ENCODE measurements around the gene KIRREL3. TPM values are rescaled to one million over a fixed set of nuclear protein-coding genes. Genes with fewer than 3 reads are reported as not detected.

The KIRREL3 gene
- total RNA-seq, 4 donors from 2014 or later = 0.82 to 15.7 (median 1.4) TPM; not detected in 1

DNA sequence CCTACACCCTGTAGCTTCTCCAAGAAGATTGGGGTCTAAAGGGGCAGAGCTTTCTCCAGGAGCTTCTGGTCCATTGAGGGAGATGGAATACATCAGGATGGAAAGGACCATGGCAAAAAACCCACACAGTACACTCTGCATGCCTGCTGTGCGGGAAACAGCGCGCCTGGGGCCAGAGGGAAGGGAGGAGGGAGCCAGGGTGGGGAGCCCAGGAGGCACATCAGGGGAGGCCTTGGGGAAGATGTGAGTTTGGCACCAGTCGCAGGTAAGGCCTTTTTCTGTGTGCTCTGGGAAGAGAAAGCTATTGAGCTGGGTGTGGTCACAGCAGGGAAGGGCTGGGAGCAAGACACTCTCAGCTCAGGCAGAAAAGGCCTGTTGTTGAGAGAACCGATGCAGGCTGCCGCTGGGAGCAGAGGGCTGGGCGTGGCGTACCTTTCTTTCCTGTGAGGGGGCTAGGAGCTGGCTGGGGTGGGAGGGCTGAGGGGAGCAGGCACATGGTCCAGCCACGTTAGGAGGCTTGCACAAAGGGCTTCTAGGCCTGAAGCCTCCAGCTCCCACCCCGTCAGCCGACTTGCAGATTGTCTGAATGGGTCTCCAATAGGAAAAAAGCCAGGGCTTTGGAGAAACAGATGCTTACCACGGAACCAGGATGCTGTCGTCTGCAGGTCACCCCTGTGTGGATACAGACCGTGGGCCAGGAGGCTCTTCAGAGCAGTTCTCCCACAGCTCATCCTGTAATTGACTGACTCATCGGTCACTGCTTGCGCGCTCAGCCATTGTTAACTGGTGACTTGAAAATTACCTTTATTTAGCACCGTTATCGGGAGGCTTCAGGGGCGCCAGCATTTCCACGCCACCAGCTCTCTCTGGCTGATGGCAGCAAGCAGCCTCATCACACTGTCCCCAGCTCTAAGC lies 407.8 kb downstream of the KIRREL3 start:
- in situ Hi-C loops (cut with MboI; ENCODE audit: low pct_ligation_motif_present in 1 of 4, low pct_unique_long_range_greater_than_20kb in 1 of 4, low sequenced_read_pairs in 3 of 4) = no loop called here
- DNase-seq = no peak
- WGBS, 2 donors (ENCODE audit: low coverage in 1 of 2) = 68 to 100% methylated on average over 2 to 20 of the region's 21 CpGs
- no peak overlapping the region for H3K27ac ChIP-seq
- H3K36me3 ChIP-seq = no peaks in the 10 kb centered on the region
- H3K4me1 ChIP-seq = no peaks in the 10 kb centered on the region
- H3K27me3 ChIP-seq = no peaks in the 10 kb centered on the region
- H3K4me3 ChIP-seq = no peak overlapping the region
- no peaks in the 10 kb centered on the region for H3K9me3 ChIP-seq
- TF ChIP-seq EP300 (IDR thresholded peaks at IDR 0.05; ENCODE audit: low read depth) (no peak), POLR2AphosphoS5 (IDR thresholded peaks at IDR 0.05) (no peak), POLR2A (IDR thresholded peaks at IDR 0.05) (no peak)
- TF ChIP-seq, protein P1, sequence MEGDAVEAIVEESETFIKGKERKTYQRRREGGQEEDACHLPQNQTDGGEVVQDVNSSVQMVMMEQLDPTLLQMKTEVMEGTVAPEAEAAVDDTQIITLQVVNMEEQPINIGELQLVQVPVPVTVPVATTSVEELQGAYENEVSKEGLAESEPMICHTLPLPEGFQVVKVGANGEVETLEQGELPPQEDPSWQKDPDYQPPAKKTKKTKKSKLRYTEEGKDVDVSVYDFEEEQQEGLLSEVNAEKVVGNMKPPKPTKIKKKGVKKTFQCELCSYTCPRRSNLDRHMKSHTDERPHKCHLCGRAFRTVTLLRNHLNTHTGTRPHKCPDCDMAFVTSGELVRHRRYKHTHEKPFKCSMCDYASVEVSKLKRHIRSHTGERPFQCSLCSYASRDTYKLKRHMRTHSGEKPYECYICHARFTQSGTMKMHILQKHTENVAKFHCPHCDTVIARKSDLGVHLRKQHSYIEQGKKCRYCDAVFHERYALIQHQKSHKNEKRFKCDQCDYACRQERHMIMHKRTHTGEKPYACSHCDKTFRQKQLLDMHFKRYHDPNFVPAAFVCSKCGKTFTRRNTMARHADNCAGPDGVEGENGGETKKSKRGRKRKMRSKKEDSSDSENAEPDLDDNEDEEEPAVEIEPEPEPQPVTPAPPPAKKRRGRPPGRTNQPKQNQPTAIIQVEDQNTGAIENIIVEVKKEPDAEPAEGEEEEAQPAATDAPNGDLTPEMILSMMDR (IDR thresholded peaks at IDR 0.05) = no peak
- intact Hi-C loops (cut with DNase I; ENCODE audit: low total_unique reads) = no loop called here

GRCh38 chr11:126591966-126592489 lies 408.5 kb downstream of the KIRREL3 start:
- in situ Hi-C loops (cut with MboI; ENCODE audit: low pct_ligation_motif_present in 1 of 4, low pct_unique_long_range_greater_than_20kb in 1 of 4, low sequenced_read_pairs in 3 of 4) (no loop called here), intact Hi-C loops (cut with DNase I; ENCODE audit: low total_unique reads) (no loop called here)
- WGBS, 2 donors (ENCODE audit: low coverage in 1 of 2) = 54 to 57% methylated on average over 2 to 6 of the region's 6 CpGs
- no peak for TF ChIP-seq EP300 (IDR thresholded peaks at IDR 0.05; ENCODE audit: low read depth)
- no peak for TF ChIP-seq POLR2A (IDR thresholded peaks at IDR 0.05)
- TF ChIP-seq, protein P1 (IDR thresholded peaks at IDR 0.05) = no peak
- TF ChIP-seq POLR2AphosphoS5 (IDR thresholded peaks at IDR 0.05) = no peak
- no peak for DNase-seq
- Histone ChIP-seq H3K27ac (no peak overlapping the region), H3K9me3 (no peaks in the 10 kb centered on the region), H3K27me3 (peaks cover 2% of the 10 kb centered on the region), H3K4me3 (no peak overlapping the region), H3K36me3 (no peaks in the 10 kb centered on the region), H3K4me1 (no peaks in the 10 kb centered on the region)

- H3K36me3 ChIP-seq = no peaks in the 10 kb centered on the region
- peaks cover 0 to 11% (median 4%) of the 10 kb centered on the region in 4 donors for H3K4me1 ChIP-seq
- H3K9me3 ChIP-seq = no peaks in the 10 kb centered on the region
- intact Hi-C loops (cut with DNase I; ENCODE audit: low total_unique reads) = no loop called here
- no peak overlapping the region for H3K27ac ChIP-seq
- peaks cover 16% of the 10 kb centered on the region for H3K27me3 ChIP-seq
- in situ Hi-C loops (cut with MboI; ENCODE audit: low pct_ligation_motif_present in 1 of 4, low pct_unique_long_range_greater_than_20kb in 1 of 4, low sequenced_read_pairs in 3 of 4) = no loop called here
- TF ChIP-seq POLR2A (IDR thresholded peaks at IDR 0.05) (no peak), EP300 (IDR thresholded peaks at IDR 0.05; ENCODE audit: low read depth) (no peak), POLR2AphosphoS5 (IDR thresholded peaks at IDR 0.05) (no peak)
- TF ChIP-seq, protein P1 (IDR thresholded peaks at IDR 0.05) = no peak
- WGBS, 2 donors (ENCODE audit: low coverage in 1 of 2) = 74% methylated on average over 4 of the region's 4 CpGs; no CpG with 5 or more reads in 1 of the 2 donors
- no peak overlapping the region for H3K4me3 ChIP-seq
- no peak for DNase-seq
These were observed 411.1 kb downstream of the KIRREL3 start for GRCh38 chr11:126589492-126589803.

DNA sequence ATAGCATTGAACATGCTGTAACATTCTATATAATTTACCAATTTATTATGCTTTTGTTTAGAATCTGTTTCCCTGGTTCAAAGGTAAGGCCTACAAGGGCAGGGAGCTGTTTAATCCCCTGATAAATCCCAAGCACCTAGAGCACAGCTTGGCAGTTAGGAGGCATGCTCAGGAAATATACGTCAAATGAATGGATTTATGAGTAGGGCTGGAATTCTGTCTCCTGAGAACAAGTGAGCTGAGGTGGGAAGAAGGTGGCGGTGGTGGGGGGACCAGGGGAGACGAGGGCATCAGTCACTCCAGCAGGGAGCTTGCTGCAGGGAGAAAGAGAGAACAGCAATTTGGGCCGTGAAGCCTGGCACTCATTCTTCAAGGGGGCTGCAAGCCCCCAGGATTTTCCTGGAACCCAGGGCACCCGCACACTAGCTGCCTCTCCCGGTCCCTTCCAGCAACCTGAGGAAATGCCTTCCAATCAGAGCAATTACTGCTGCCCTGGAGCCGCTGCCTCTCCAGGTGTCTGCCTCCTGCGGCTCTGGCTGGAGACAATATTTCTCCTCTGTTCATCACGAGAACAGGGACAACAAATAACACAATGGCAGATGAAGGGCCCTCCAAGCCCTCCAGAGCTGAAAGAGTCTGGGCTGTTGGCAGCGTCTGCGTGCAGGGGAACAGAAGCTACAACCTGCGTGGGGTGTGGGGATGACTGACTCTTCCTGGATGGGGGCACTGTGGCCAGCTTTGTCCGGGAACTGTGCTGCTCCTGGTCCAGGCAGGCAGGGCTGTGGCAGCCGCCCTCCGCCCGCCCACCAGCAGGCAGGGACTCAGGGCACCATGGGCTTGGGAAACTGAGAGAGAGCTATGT lies 411.7 kb downstream of the KIRREL3 start:
- no peaks in the 10 kb centered on the region for H3K9me3 ChIP-seq

More for the DNA sequence above, 411.7 kb downstream of the KIRREL3 start:
- H3K4me1 ChIP-seq = peaks cover 0 to 11% (median 4%) of the 10 kb centered on the region in 4 donors
- H3K27me3 ChIP-seq = peaks cover 16% of the 10 kb centered on the region
- WGBS, 2 donors (ENCODE audit: low coverage in 1 of 2) = 20 to 56% methylated on average over 1 to 16 of the region's 16 CpGs
- H3K27ac ChIP-seq = no peak overlapping the region
- no peak overlapping the region for H3K4me3 ChIP-seq
- H3K36me3 ChIP-seq = no peaks in the 10 kb centered on the region
- intact Hi-C loops (cut with DNase I; ENCODE audit: low total_unique reads) = no loop called here
- TF ChIP-seq POLR2A (IDR thresholded peaks at IDR 0.05) (no peak), POLR2AphosphoS5 (IDR thresholded peaks at IDR 0.05) (no peak), EP300 (IDR thresholded peaks at IDR 0.05; ENCODE audit: low read depth) (no peak)
- TF ChIP-seq, protein P1 (IDR thresholded peaks at IDR 0.05) = no peak
- no peak for DNase-seq
- in situ Hi-C loops (cut with MboI; ENCODE audit: low pct_ligation_motif_present in 1 of 4, low pct_unique_long_range_greater_than_20kb in 1 of 4, low sequenced_read_pairs in 3 of 4) = no loop called here
